Caco-2 (cell line): ENCODE measurements around the gene ENOX1. TPM values are rescaled to one million over a fixed set of nuclear protein-coding genes. Genes with fewer than 3 reads are reported as not detected.

ENCODE experiments used
- BruUV-seq: library from RNA; stranded (reverse); fragments of 400-500 nt; replicated peaks from 2 replicates; lab custom pipeline; 2021; lab: Mats Ljungman, UMichigan
- CTCF ChIA-PET: fragments of 300-600 bp; sonication (Branson Sonifier 250); formaldehyde crosslinking; loops from one replicate; lab custom pipeline; 2022; ENCODE audit warnings: antibody characterized with exemption; lab: Charles Lee
- POLR2A ChIA-PET: fragments of 300-600 bp; sonication (Branson Sonifier 250); formaldehyde crosslinking; loops from one replicate; lab custom pipeline; 2022; ENCODE audit warnings: antibody characterized with exemption; lab: Charles Lee
- DNase-seq, 2 experiments: peaks; one replicate each; pipeline versions ENCODE4 v3.0.0 to v3.0.0-alpha.2; 2020 to 2022
- H3K27me3 ChIP-seq: replicated peaks from 2 replicates; pipeline ENCODE4 v1.6.0; 2011; ENCODE audit warnings: low read length; ENCODE audit not compliant: control insufficient read depth, insufficient read depth
- H3K36me3 ChIP-seq: 2 replicates; pipeline ENCODE4 v1.5.1; 2011; ENCODE audit warnings: low read length; ENCODE audit not compliant: control insufficient read depth, insufficient read depth
- H3K4me1 ChIP-seq: fragments of 250-450 bp; sonication (Bioruptor Pico); 2 replicates; pipeline ENCODE4 v1.5.1; 2020; ENCODE audit warnings: mild to moderate bottlenecking
- H3K4me3 ChIP-seq: 2 replicates; pipeline ENCODE4 v1.5.1; 2011; ENCODE audit warnings: low read depth, mild to moderate bottlenecking, control low read depth, low read length
- H3K9me3 ChIP-seq: fragments of 250-450 bp; sonication (Bioruptor Pico); 2 replicates; pipeline ENCODE4 v1.5.1; 2020; ENCODE audit warnings: mild to moderate bottlenecking, moderate library complexity
- H3K27ac Mint-ChIP-seq: one replicate; pipeline ENCODE4 v1.8.0; 2022; ENCODE audit warnings: mixed read lengths; ENCODE audit not compliant: unreplicated experiment
- H3K27me3 Mint-ChIP-seq: one replicate; pipeline ENCODE4 v1.8.0; 2022; ENCODE audit warnings: mixed read lengths; ENCODE audit not compliant: insufficient read depth, unreplicated experiment
- H3K36me3 Mint-ChIP-seq: one replicate; pipeline ENCODE4 v1.8.0; 2022; ENCODE audit warnings: mild to moderate bottlenecking, mixed read lengths; ENCODE audit not compliant: insufficient read depth, unreplicated experiment
- H3K4me1 Mint-ChIP-seq: one replicate; pipeline ENCODE4 v1.8.0; 2022; ENCODE audit warnings: low read depth, mixed read lengths; ENCODE audit not compliant: unreplicated experiment
- H3K4me3 Mint-ChIP-seq: one replicate; pipeline ENCODE4 v1.8.0; 2022; ENCODE audit warnings: mild to moderate bottlenecking, moderate library complexity, mixed read lengths; ENCODE audit not compliant: unreplicated experiment
- H3K9me3 Mint-ChIP-seq: one replicate; pipeline ENCODE4 v1.8.0; 2022; ENCODE audit warnings: mixed read lengths; ENCODE audit not compliant: unreplicated experiment
- CTCF ChIP-seq, 2 experiments: fragments of 200-600 bp in 1 of 2; IDR thresholded peaks; 1 replicate in 1 of 2; 2 replicates in 1 of 2; pipeline versions ENCODE4 v1.5.1 to v1.8.0; 2011 to 2022; ENCODE audit warnings: antibody characterized with exemption in 1 of 2, control low read depth in 1 of 2, inconsistent platforms in 1 of 2, low read depth in 1 of 2, low read length in 1 of 2, mild to moderate bottlenecking in 1 of 2, moderate library complexity in 1 of 2; ENCODE audit not compliant: insufficient read depth in 1 of 2, severe bottlenecking in 1 of 2, unreplicated experiment in 1 of 2
- intact Hi-C: fragments of 100-400 bp; cut with micrococcal nuclease; formaldehyde crosslinking; loops from one replicate; pipeline ENCODE4 v1.10.0; 2022; ENCODE audit not compliant: unreplicated experiment
- total RNA-seq: library from RNA; stranded (reverse); gene quantifications from 2 replicates; pipeline ENCODE4 v1.2.3, GENCODE V29; 2022

ENOX1 gene
- total RNA-seq, 1 experiment from 2014 or later: 9.1 TPM

DNA sequence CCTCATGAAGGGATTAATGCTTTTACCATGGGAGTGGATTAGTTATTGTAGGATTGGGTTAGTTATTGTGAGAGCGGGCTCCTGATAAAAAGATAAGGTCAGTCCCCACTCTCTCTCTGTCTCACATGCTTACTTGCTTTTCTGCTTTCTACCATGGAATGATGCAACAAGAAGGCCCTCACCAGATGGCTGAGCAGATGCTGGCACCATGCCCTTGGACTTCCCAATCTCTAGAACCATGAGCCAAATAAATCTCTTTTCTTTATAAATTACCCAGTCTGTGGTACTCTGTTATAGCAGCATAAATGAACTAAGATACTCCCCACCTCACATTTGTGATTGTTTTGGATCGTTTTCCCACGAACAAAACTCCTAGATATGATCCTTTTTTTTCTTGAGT is 409.6 kb downstream of the ENOX1 start:
- no TSS peak for BruUV-seq
- DNase-seq: no peak
- Histone ChIP-seq H3K27me3 (no peaks in the 10 kb centered on the region), H3K36me3 (no peaks in the 10 kb centered on the region), H3K9me3 (peaks cover 10% of the 10 kb centered on the region; the same call in 1 of the 2 replicates), H3K4me1 (no peaks in the 10 kb centered on the region), H3K4me3 (no peak overlapping the region)
- Mint-ChIP-seq H3K27ac (no peak overlapping the region), H3K4me1 (no peaks in the 10 kb centered on the region), H3K9me3 (peaks cover 19% of the 10 kb centered on the region), H3K36me3 (peaks cover under 1% of the 10 kb centered on the region), H3K27me3 (no peaks in the 10 kb centered on the region), H3K4me3 (no peak overlapping the region)
- ChIA-PET CTCF (no interaction called here), POLR2A (no interaction called here)
- intact Hi-C loops: no loop called here
- no peak for TF ChIP-seq CTCF (IDR thresholded peaks at IDR 0.05; ENCODE audit: insufficient read depth in 1 of 2, low read depth in 1 of 2, low read length in 1 of 2, severe bottlenecking in 1 of 2, unreplicated experiment in 1 of 2)

DNA sequence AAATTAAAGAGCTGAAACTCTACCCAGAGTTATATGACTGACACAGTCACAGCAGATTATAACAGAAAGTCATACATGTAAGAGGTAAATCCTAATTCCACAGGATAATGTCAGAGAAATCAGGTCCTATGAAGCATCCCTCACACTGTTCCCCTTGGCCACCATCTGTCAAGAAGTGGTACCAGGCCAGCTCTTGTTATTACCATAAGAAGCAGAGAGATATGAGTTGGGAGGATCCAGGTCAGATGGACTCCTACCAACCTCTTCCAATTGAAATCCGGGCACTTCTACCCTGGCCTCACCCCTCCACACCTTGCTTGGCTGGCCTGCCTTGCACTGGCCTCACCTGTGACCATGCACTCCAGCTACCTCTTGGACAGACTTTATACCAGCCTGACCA is 410.2 kb downstream of the ENOX1 start:
- Mint-ChIP-seq H3K4me3 (no peak overlapping the region), H3K4me1 (no peaks in the 10 kb centered on the region), H3K27me3 (no peaks in the 10 kb centered on the region), H3K9me3 (peaks cover 19% of the 10 kb centered on the region), H3K27ac (no peak overlapping the region), H3K36me3 (no peaks in the 10 kb centered on the region)
- ChIA-PET POLR2A (no interaction called here), CTCF (no interaction called here)
- no peak for TF ChIP-seq CTCF (IDR thresholded peaks at IDR 0.05; ENCODE audit: insufficient read depth in 1 of 2, low read depth in 1 of 2, low read length in 1 of 2, severe bottlenecking in 1 of 2, unreplicated experiment in 1 of 2)
- no TSS peak for BruUV-seq
- no peaks in the 10 kb centered on the region for H3K4me1 ChIP-seq
- DNase-seq: no peak
- no peaks in the 10 kb centered on the region for H3K36me3 ChIP-seq
- no peaks in the 10 kb centered on the region for H3K27me3 ChIP-seq
- H3K4me3 ChIP-seq: no peak overlapping the region
- H3K9me3 ChIP-seq: peaks cover 10% of the 10 kb centered on the region; the same call in 1 of the 2 replicates
- intact Hi-C loops: no loop called here

- Histone ChIP-seq H3K36me3 (no peaks in the 10 kb centered on the region), H3K4me3 (no peak overlapping the region), H3K9me3 (peaks cover 10% of the 10 kb centered on the region; the same call in 1 of the 2 replicates), H3K27me3 (no peaks in the 10 kb centered on the region), H3K4me1 (no peaks in the 10 kb centered on the region)
- no peaks in the 10 kb centered on the region for H3K36me3 Mint-ChIP-seq
- no TSS peak for BruUV-seq
- peaks cover 19% of the 10 kb centered on the region for H3K9me3 Mint-ChIP-seq
- intact Hi-C loops: no loop called here
- TF ChIP-seq CTCF (IDR thresholded peaks at IDR 0.05; ENCODE audit: insufficient read depth in 1 of 2, low read depth in 1 of 2, low read length in 1 of 2, severe bottlenecking in 1 of 2, unreplicated experiment in 1 of 2): no peak
- POLR2A ChIA-PET: no interaction called here
- CTCF ChIA-PET: no interaction called here
- no peak for DNase-seq
- H3K4me3 Mint-ChIP-seq: no peak overlapping the region
- no peaks in the 10 kb centered on the region for H3K4me1 Mint-ChIP-seq
- H3K27ac Mint-ChIP-seq: no peak overlapping the region
- no peaks in the 10 kb centered on the region for H3K27me3 Mint-ChIP-seq
Measured at GRCh38 chr13:43375797-43376465, 410.8 kb downstream of the ENOX1 start.
